OCI-LY1 (cell line): ENCODE data around the gene RTL3.

Experiments
- H2AFZ ChIP-seq: fragments of 200-600 bp; sonication (generic), shearing (Covaris generic); 2 replicates; pipeline ENCODE4 v1.6.0; 2014; ENCODE audit warnings: antibody characterized with exemption, mild to moderate bottlenecking, low read length
- H3F3A ChIP-seq: fragments of 200-600 bp; sonication (generic), shearing (Covaris generic); 2 replicates; pipeline ENCODE4 v1.6.0; 2014; ENCODE audit warnings: mild to moderate bottlenecking, antibody characterized with exemption, low read length, moderate library complexity; ENCODE audit not compliant: insufficient read depth
- H3K27ac ChIP-seq: fragments of 200-600 bp; sonication (generic); 2 replicates; pipeline ENCODE4 v1.5.1; 2014; ENCODE audit warnings: low read length, mixed run types, mild to moderate bottlenecking, low read depth; ENCODE audit not compliant: poor library complexity, severe bottlenecking
- H3K27me3 ChIP-seq: fragments of 200-600 bp; sonication (generic); 2 replicates; pipeline ENCODE4 v1.6.0; 2014; ENCODE audit warnings: antibody characterized with exemption, mild to moderate bottlenecking, low read length, moderate library complexity; ENCODE audit not compliant: insufficient read depth
- H3K36me3 ChIP-seq: fragments of 200-600 bp; sonication (generic); 2 replicates; pipeline ENCODE4 v1.6.1; 2014; ENCODE audit warnings: mild to moderate bottlenecking, antibody characterized with exemption, low read length, moderate library complexity, mixed read lengths; ENCODE audit not compliant: insufficient read depth
- H3K4me1 ChIP-seq: fragments of 200-600 bp; sonication (generic); 2 replicates; pipeline ENCODE4 v1.5.1; 2014; ENCODE audit warnings: mild to moderate bottlenecking, low read length, moderate library complexity; ENCODE audit not compliant: insufficient read depth, severe bottlenecking
- H3K4me2 ChIP-seq: fragments of 200-600 bp; sonication (generic), shearing (Covaris generic); 2 replicates; pipeline ENCODE4 v1.6.1; 2014; ENCODE audit warnings: low read length
- H3K4me3 ChIP-seq: fragments of 200-600 bp; sonication (generic); 2 replicates; pipeline ENCODE4 v1.5.1; 2014; ENCODE audit warnings: low read length, low read depth, mild to moderate bottlenecking, mixed read lengths; ENCODE audit not compliant: poor library complexity, severe bottlenecking
- H3K79me2 ChIP-seq: fragments of 200-600 bp; shearing (Covaris generic); 2 replicates; pipeline ENCODE4 v1.6.1; 2016; ENCODE audit warnings: mixed run types, low read length, mixed read lengths; ENCODE audit not compliant: insufficient read depth
- H3K9ac ChIP-seq: fragments of 200-600 bp; sonication (generic), shearing (Covaris generic); 2 replicates; pipeline ENCODE4 v1.6.1; 2014; ENCODE audit warnings: mild to moderate bottlenecking, low read length, mixed read lengths
- H3K9me2 ChIP-seq: fragments of 200-600 bp; sonication (generic), shearing (Covaris generic); 2 replicates; pipeline ENCODE4 v1.6.1; 2014; ENCODE audit warnings: low read depth, mild to moderate bottlenecking, low read length, mixed read lengths
- H3K9me3 ChIP-seq: fragments of 200-600 bp; shearing (Covaris generic); 2 replicates; pipeline ENCODE4 v1.6.1; 2014; ENCODE audit warnings: low read length, mixed read lengths
- H4K20me1 ChIP-seq: fragments of 200-600 bp; sonication (generic), shearing (Covaris generic); 2 replicates; pipeline ENCODE4 v1.6.0; 2016; ENCODE audit warnings: mild to moderate bottlenecking, low read length; ENCODE audit not compliant: insufficient read depth
- CTCF ChIP-seq: fragments of 200-600 bp; sonication (generic), shearing (Covaris generic); IDR thresholded peaks from 2 replicates; pipeline ENCODE4 v1.5.1; 2017; ENCODE audit warnings: mild to moderate bottlenecking, antibody characterized with exemption, low read length, moderate library complexity, mixed read lengths
- EZH2 ChIP-seq: fragments of 200-600 bp; sonication (generic), shearing (Covaris generic); IDR thresholded peaks from 2 replicates; pipeline ENCODE4 v1.8.0; 2017; ENCODE audit warnings: borderline replicate concordance, mixed run types, mild to moderate bottlenecking, antibody characterized with exemption, low read length, moderate library complexity, mixed read lengths

RTL3 gene

GRCh38 chrX:78706071-78706470 is 46.9 kb upstream of the RTL3 start:
- Histone ChIP-seq H2AFZ (no peak overlapping the region), H3K36me3 (no peaks in the 10 kb centered on the region), H3K4me1 (peaks cover 17% of the 10 kb centered on the region), H3K9ac (no peak overlapping the region), H3K9me3 (no peaks in the 10 kb centered on the region), H3K4me3 (no peak overlapping the region), H3K27ac (peak overlapping the region; percentile 65), H3K79me2 (no peaks in the 10 kb centered on the region), H4K20me1 (no peaks in the 10 kb centered on the region), H3F3A (no peaks in the 10 kb centered on the region), H3K27me3 (no peaks in the 10 kb centered on the region), H3K9me2 (no peaks in the 10 kb centered on the region), H3K4me2 (no peak overlapping the region)
- TF ChIP-seq CTCF (no peak), EZH2 (no peak)

GRCh38 chrX:78693536-78693935 is 34.4 kb upstream of the RTL3 start:
- Histone ChIP-seq H3K79me2 (no peaks in the 10 kb centered on the region), H3K27me3 (no peaks in the 10 kb centered on the region), H3K27ac (no peak overlapping the region), H3K9ac (no peak overlapping the region), H3F3A (no peaks in the 10 kb centered on the region), H3K9me2 (no peaks in the 10 kb centered on the region), H3K36me3 (no peaks in the 10 kb centered on the region), H3K9me3 (no peaks in the 10 kb centered on the region), H3K4me2 (no peak overlapping the region), H2AFZ (no peak overlapping the region), H3K4me1 (peaks cover 3% of the 10 kb centered on the region), H4K20me1 (no peaks in the 10 kb centered on the region), H3K4me3 (no peak overlapping the region)
- no peak for TF ChIP-seq CTCF
- TF ChIP-seq EZH2, result no peak

DNA sequence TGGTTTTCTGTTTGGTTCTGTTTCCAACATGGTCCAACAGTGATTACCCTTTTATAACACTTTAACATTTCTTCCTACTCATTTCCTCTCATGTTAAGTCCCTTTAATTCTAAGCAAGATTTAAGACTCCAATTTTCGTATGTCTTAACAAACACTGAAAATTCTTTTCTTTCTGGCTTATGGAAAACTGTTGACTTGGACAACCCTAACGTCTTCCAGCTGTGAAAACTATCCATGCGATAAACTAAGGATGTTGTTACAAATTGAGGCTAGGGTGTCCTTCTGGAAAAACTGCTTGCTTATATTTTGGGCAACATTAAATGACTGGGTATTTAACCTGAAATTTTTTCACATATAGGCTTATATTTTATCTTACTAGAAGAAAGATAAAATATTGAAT is 33.9 kb upstream of the RTL3 start:
- H3K4me1 ChIP-seq, result no peaks in the 10 kb centered on the region
- TF ChIP-seq CTCF (no peak), EZH2 (no peak)

More for the DNA sequence above, 33.9 kb upstream of the RTL3 start:
- Histone ChIP-seq H4K20me1 (no peaks in the 10 kb centered on the region), H3K9ac (no peak overlapping the region), H3K79me2 (no peaks in the 10 kb centered on the region), H3K27me3 (no peaks in the 10 kb centered on the region), H3K36me3 (no peaks in the 10 kb centered on the region), H3K27ac (no peak overlapping the region), H3F3A (no peaks in the 10 kb centered on the region), H2AFZ (no peak overlapping the region), H3K9me3 (no peaks in the 10 kb centered on the region), H3K4me3 (no peak overlapping the region), H3K9me2 (no peaks in the 10 kb centered on the region), H3K4me2 (no peak overlapping the region)
